ENCODE data around the gene LRRC3B.
"Not testable (repeated sequence)": the region's sequence is repeated elsewhere in the genome, so short reads cannot be mapped to it uniquely, and the experiment has no call there.

The LRRC3B gene

GRCh38 chr3:26622621-26623418 lies at the start of gene LRRC3B:
LRRC3B (plus strand) TSS chr3:26622772; CDS start chr3:26709673, 86,901 bp downstream.
- no peak for DNase-seq

- no peak for DNase-seq
Measured at GRCh38 chr3:26574766-26575165, 47.8 kb upstream of the LRRC3B start.

GRCh38 chr3:26579116-26579515 lies 43.5 kb upstream of the LRRC3B start:
- DNase-seq: no peak

GRCh38 chr3:26587571-26587970 lies 35.0 kb upstream of the LRRC3B start:
- no peak for DNase-seq

- DNase-seq: no peak
Measured at GRCh38 chr3:26588931-26589330, 33.6 kb upstream of the LRRC3B start.

- no peak for DNase-seq
Measured at GRCh38 chr3:26589678-26590077, 32.9 kb upstream of the LRRC3B start.

- DNase-seq: no peak
Measured at GRCh38 chr3:26590919-26591484, 31.6 kb upstream of the LRRC3B start.

GRCh38 chr3:26591926-26592325 lies 30.6 kb upstream of the LRRC3B start:
- no peak for DNase-seq

GRCh38 chr3:26592451-26592850 lies 30.1 kb upstream of the LRRC3B start:
- no peak for DNase-seq

- no peak for DNase-seq
Measured at GRCh38 chr3:26596335-26596734, 26.2 kb upstream of the LRRC3B start.

GRCh38 chr3:26603311-26603710 lies 19.3 kb upstream of the LRRC3B start:
- DNase-seq: not testable (repeated sequence)

GRCh38 chr3:26603771-26604170 lies 18.8 kb upstream of the LRRC3B start:
- not testable (repeated sequence) for DNase-seq

- no peak for DNase-seq
Measured at GRCh38 chr3:26614006-26614685, 8.4 kb upstream of the LRRC3B start.

GRCh38 chr3:26621176-26621575 lies 1.4 kb upstream of the LRRC3B start:
- no peak for DNase-seq

GRCh38 chr3:26621906-26622620 lies 509 bp upstream of the LRRC3B start:
- no peak for DNase-seq

- DNase-seq: no peak
Measured at GRCh38 chr3:26623419-26624208, 1.0 kb downstream of the LRRC3B start.

GRCh38 chr3:26624209-26624765 lies 1.7 kb downstream of the LRRC3B start:
- DNase-seq: no peak

- no peak for DNase-seq
Measured at GRCh38 chr3:26625187-26625586, 2.6 kb downstream of the LRRC3B start.

- no peak for DNase-seq
Measured at GRCh38 chr3:26627080-26627479, 4.5 kb downstream of the LRRC3B start.

GRCh38 chr3:26628915-26629314 lies 6.3 kb downstream of the LRRC3B start:
- no peak for DNase-seq

- no peak for DNase-seq
Measured at GRCh38 chr3:26630669-26631389, 8.3 kb downstream of the LRRC3B start.

- no peak for DNase-seq
Measured at GRCh38 chr3:26631390-26631738, 8.8 kb downstream of the LRRC3B start.

All from CD4-positive, alpha-beta T cell treated with Interleukin-4 for 4 hours (primary cell).